DMS79 (cell line): Measurements from ENCODE around the gene CLEC18A.
"Not testable (repeated sequence)": the region's sequence is repeated elsewhere in the genome, so short reads cannot be mapped to it uniquely, and the experiment has no call there.

Experiments
- DNase-seq: peaks from one replicate; lab custom pipeline; 2025; lab: John Stamatoyannopoulos, UW

The CLEC18A gene

GRCh38 chr16:69951017-69951671 is at the start of gene CLEC18A:
TSS of gene CLEC18A (plus strand) at chr16:69951334. CDS start at chr16:69951367, 33 bp downstream.
- not testable (repeated sequence) for DNase-seq

DNA sequence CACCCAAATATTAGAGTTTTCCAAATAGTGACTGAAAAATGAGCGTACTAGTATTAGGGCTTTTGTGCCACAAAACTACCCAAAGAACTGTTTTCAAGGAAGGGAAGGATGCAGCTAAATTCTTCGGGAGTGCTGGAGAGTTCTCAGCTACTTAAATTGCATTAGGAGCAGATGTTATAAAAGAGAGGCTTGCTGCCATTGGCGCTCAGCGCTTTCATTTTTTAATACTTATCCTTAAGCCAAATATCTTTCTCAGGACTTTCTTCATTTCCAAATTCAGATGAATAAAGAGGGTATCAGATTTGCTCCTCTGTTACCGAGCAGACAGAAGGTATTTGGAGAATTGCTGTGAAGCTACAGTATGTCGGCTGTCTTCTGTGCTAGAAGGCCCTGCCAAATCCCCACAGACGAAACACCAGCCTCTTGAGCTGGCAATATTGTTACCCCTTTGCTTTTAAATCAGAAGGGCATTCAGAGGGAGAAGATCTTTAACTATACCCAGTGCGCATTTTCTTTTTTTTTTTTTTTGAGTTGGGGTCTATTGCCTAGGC is 47.2 kb upstream of the CLEC18A start:
- DNase-seq: no peak

DNA sequence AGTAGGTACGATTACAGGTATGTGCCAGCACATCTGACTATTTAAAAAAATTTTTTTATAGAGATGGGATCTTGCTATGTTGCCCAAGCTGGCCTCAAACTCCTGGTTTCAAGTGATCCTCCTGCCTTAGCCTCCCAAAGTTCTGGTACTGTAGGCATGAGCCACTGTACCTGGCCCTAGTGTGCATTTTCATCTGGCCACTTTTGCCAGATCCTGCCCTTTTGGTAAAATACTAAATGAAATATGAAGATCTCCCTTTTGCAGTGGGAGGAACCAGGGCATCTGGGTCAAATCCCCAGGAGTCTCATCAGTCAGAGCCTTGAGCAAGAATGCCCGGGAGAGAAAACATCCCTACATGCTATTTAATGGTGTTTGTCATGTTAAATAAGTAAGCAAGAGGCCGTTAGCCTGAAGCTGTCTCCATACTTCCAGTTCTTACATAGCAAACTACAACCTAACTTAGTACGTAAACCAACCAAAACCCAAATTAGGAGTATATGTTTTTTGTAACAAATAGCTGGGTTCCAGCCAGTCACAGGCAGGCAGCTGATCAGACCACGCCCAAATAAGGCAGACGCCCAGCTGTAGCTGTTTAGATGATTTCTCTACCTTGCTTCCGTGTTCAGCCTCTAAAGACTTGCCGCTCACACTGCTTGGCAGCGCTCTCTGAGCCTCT is 46.5 kb upstream of the CLEC18A start:
- no peak for DNase-seq

GRCh38 chr16:69905171-69905555 is 46.0 kb upstream of the CLEC18A start:
- DNase-seq: no peak

DNA sequence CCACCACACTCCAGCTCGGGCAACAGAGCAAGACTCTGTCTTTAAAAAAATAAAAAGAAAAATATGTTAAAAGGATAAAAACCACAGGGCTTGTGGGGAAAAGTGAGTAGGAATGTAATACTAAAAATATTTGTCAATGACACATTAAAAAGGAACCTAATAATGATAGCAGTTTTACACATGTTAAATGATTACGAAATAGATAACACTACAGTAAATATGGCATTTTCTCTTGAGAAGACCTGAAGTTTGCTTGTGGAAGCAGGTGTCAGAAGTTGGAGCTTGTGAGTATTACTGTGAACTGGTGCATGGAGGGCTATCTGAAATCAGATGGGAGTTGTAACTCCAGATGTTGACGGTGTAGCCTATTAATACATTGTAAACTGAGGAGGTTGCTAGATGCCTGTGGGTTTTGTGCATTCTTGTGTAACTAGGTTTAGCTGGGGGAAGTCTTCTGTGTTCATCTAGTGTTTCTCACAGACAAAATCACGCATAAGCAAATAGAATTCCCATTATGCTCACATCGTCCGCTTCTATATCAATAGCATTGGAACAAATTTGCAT is 44.2 kb upstream of the CLEC18A start:
- DNase-seq: no peak

DNA sequence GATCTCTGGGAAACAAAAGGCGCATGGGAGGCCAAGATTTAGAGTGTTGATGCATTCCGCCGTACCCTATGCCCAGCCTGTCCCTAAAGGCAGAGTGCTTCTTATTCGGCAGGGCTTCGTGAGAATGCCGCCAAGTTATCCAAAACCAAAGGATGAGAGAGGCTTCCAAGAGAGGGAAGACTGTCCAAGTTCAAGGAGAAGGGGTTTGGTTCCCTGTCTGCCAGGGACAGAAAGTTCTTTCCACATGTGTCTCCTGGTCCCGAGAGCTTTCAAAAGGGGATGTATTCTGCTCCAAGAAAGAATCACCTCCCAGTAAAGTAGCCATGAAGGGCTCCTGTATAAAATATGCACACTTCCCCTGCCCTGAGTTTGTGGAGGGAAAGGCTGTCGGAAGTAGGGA is 42.1 kb upstream of the CLEC18A start:
- DNase-seq: no peak

DNA sequence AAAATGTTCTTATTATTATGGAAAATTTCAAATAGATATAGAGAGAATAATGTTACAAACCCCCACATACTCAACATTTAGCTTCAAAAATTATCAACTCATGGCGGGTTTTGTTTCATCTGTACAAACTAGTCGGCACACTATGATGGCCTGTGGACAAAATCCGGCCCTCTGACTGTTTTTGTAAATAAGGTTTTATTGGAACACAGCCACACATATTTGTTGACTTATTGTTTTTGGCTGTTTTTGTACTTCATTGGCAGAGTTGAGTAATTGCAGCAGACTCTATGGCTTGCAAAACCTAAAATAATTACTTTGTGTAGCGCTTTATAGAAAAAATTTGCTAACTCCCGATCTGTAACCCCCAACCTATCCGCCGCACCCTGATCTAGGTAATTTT is 41.4 kb upstream of the CLEC18A start:
- no peak for DNase-seq

DNA sequence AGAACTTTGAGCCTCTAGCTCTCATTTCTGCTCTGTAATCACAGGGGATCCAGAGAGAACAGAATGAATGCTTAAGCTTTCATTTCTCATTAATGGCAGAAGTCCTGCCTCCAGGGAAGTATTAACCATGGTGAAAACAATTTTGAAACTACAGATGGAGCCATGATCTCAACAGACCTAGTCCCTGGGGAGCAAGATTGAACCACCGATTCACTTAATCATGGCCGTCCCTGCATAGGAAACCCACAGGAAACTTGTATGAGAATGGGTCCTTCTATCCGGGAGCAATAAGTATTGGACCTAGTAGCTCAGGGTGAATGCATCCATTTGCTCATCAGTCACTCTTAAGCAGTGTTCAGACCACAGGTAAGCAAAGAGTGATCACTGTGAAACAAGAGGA is 40.2 kb upstream of the CLEC18A start:
- no peak for DNase-seq

GRCh38 chr16:69916462-69916861 is 34.7 kb upstream of the CLEC18A start:
- no peak for DNase-seq

DNA sequence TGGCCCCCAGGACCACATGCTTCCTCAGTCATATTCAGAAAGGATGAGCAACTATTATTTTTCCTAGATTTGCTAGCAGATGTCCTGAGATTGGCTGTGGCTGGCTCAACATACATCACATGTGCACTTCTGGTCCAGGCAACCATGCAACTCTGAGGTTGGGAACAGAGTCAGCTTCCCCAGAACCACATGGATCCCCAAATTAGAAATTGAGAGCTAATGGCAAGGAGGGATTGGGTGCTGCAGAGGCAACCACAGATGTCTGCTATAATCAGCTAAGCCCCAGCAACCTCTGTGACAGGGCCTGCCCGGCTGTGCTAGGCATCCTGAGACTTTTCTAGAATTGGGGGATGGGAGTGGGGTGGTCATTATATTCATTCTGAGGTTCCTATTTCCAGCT is 33.8 kb upstream of the CLEC18A start:
- no peak for DNase-seq

GRCh38 chr16:69917739-69918138 is 33.4 kb upstream of the CLEC18A start:
- DNase-seq: no peak

DNA sequence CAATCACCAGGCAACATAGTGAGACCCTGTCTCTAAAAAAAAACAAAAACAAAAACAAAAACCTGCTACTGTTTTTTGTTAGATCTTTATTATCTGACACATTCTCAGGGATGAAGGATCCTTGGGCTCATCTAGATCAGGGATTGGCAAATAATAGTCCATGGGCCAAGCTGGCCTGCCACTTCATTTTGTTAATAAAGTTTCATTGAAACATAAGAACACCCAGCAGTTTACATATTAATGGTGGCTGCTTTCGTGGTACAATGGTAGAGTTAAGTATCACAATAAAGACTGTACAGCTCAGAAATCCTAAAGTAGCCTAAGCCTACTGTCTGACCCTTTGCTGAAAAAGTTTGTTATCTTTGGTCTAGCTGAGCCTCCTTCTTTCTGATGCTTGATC is 32.9 kb upstream of the CLEC18A start:
- DNase-seq: no peak

GRCh38 chr16:69921127-69921526 is 30.0 kb upstream of the CLEC18A start:
- DNase-seq: no peak

- no peak for DNase-seq
These were observed 28.9 kb upstream of the CLEC18A start for GRCh38 chr16:69922200-69922599.

- DNase-seq: no peak
These were observed 26.9 kb upstream of the CLEC18A start for GRCh38 chr16:69924041-69924775.

DNA sequence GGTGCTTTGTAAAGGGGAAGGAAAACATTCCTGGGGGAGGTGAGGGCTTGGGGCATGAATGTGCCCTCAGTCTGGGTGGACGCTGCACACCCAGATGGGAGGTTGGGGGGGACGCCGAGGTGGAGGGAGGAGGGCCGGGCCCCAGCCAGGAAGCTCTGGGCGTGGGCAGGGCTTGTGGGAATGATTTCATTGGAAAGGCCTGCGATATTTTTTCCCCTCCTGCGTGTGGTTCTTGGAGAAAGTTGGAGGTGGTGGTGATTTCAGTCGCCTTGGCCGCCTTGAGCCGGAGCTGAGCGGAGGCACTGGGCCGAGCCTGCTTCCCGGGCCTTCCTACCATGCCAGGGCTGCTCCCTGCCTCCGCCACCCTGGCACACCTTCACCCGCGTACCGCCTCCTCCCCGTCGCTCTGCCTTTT is 26.4 kb upstream of the CLEC18A start:
- DNase-seq: no peak

- DNase-seq: no peak
These were observed 25.8 kb upstream of the CLEC18A start for GRCh38 chr16:69925311-69925710.

DNA sequence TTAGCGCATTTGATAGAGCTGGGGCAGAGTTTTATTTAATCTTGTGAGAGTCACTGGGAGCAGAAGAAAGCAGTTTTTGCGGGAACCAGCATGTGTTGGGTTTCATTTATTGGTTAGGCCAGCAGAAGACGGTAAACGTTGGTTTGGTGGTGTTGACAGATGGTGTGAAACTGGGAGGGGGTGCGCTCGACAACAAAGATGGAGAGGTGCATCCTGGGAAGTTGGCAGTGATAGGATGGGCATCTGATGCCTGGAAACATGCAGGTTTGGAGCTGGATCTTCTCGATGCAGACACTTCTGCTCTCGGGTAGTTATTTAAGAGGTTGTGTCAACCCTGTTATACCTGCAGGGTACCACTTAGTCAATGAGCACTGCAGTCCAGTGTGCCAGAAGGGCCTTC is 24.9 kb upstream of the CLEC18A start:
- DNase-seq: no peak

GRCh38 chr16:69927056-69927757 is 23.9 kb upstream of the CLEC18A start:
- DNase-seq: no peak

DNA sequence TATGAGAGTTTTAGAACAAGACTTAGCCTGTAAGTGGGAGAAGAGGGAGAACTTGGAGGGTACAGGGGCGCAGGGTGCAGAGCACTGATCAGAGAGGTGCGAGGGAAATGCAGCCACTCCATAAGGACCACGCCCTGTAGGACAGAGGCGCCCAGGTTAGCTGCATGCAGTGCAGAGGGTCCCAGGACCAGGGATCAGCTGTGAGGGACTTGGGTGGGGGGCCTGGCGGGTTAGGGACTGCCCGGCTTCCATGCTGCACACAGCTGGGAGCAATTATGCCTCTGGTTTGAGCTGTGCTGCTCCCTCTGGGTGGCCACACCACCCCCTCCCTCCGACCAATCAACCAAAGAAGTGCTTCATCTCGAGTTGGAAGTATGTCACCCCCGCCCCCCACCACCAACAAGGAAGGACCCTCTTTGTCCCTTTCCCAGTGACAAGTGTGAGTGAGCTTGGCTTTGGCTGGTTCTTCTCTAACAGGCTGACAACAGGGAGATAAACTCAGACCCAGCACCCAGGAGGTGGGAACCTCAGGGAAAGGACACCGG is 22.2 kb upstream of the CLEC18A start:
- no peak for DNase-seq

DNA sequence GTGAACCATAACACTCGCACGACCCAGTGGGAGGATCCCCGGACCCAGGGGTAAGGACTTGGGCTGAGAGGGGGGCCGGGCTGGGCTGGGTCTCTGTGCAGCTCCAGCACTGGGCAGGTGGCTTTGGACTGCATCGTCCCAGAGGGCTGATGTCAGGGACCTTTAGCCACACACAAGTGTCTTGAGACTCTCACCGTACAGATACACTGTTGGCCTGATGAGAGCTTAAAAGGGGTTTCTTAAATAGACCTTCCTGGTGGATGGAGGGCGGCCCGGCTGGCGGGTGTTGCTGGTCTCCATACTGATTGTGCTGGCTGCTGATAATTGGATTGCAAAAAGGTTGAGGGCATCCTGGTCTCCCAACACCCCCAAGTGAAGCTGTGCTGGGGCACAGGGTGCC is 21.7 kb upstream of the CLEC18A start:
- no peak for DNase-seq
